SK-N-SH (cell line): ENCODE data around the gene RBM28.

ENCODE experiments used
- EP300 ChIP-seq, 2 experiments: IDR thresholded peaks; 2 replicates each; pipeline versions ENCODE4 v1.4.0 to v1.6.1; 2012; ENCODE audit warnings: borderline replicate concordance in 1 of 2, low read depth in 1 of 2, low read length in 1 of 2
- EZH2phosphoT487 ChIP-seq: fragments of 200-600 bp; sonication (generic); IDR thresholded peaks from 2 replicates; pipeline ENCODE4 v1.6.1; 2017; ENCODE audit warnings: low read depth, mixed run types, mild to moderate bottlenecking, antibody characterized with exemption, moderate library complexity, borderline replicate concordance
- FOSL2 ChIP-seq: IDR thresholded peaks from 2 replicates; pipeline ENCODE4 v1.4.0; 2012; ENCODE audit warnings: low read depth, mild to moderate bottlenecking, moderate library complexity, borderline replicate concordance
- GABPA ChIP-seq: IDR thresholded peaks from 2 replicates; pipeline ENCODE4 v1.4.0; 2012; ENCODE audit warnings: low read depth, mild to moderate bottlenecking
- MXI1 ChIP-seq: IDR thresholded peaks from 2 replicates; pipeline ENCODE4 v1.6.1; 2012; ENCODE audit warnings: mild to moderate bottlenecking, low read depth, low read length, improper control_type of control experiment
- NFIC ChIP-seq: IDR thresholded peaks from 2 replicates; pipeline ENCODE4 v1.4.0; 2012; ENCODE audit warnings: borderline replicate concordance
- POLR2AphosphoS5 ChIP-seq: IDR thresholded peaks from 2 replicates; pipeline ENCODE4 v1.6.1; 2012; ENCODE audit warnings: low read depth, low read length
- RCOR1 ChIP-seq: fragments of 150-350 bp; IDR thresholded peaks from 2 replicates; pipeline ENCODE4 v1.6.1; 2017; ENCODE audit warnings: antibody characterized with exemption, low read length
- REST ChIP-seq: IDR thresholded peaks from 2 replicates; pipeline ENCODE4 v1.6.1; 2012; ENCODE audit warnings: mild to moderate bottlenecking, low read depth, low read length, moderate library complexity
- SIN3A ChIP-seq: IDR thresholded peaks from 2 replicates; pipeline ENCODE4 v1.6.1; 2012; ENCODE audit warnings: low read depth, mild to moderate bottlenecking, low read length, moderate library complexity, borderline replicate concordance
- TCF12 ChIP-seq: IDR thresholded peaks from 2 replicates; pipeline ENCODE4 v1.4.0; 2012
- TF ChIP-seq, protein P1 (sequence below): fragments of 200-600 bp; sonication (generic); IDR thresholded peaks from 2 replicates; pipeline ENCODE4 v1.6.1; 2017; ENCODE audit warnings: antibody characterized with exemption, mild to moderate bottlenecking, moderate library complexity

DNA sequence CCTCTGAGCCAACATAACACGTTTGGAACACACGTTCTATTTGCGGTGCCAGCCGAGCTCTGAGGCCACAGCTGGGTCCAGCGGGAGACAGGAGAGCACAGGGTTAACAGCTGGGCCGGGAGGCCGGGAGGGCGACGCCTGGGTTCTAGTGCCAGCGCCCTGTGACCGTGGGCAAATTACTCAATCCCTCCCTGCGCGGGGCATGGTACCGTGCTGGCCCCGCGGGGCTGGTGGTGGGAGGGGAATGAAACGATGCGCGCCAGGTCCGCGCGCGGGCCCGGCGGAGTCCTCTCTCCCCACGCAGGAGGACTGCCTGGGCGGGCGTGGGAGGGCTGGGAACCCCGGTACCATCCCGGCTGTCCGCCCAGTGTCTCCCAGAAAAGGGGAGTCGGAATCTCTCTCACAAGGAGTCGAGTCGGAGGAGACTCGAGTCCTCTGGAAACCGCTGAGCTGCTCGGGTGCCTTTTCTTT, 72.2 kb downstream of the RBM28 start:
- TF ChIP-seq POLR2AphosphoS5 (no peak), GABPA (no peak), SIN3A (no peak), RCOR1 (no peak), TCF12 (no peak), EZH2phosphoT487 (no peak), MXI1 (no peak), EP300 (IDR thresholded peaks at IDR 0.05; ENCODE audit: borderline replicate concordance in 1 of 2, low read depth in 1 of 2, low read length in 1 of 2) (no peak), NFIC (no peak), REST (no peak), FOSL2 (no peak)
- TF ChIP-seq, protein P1, sequence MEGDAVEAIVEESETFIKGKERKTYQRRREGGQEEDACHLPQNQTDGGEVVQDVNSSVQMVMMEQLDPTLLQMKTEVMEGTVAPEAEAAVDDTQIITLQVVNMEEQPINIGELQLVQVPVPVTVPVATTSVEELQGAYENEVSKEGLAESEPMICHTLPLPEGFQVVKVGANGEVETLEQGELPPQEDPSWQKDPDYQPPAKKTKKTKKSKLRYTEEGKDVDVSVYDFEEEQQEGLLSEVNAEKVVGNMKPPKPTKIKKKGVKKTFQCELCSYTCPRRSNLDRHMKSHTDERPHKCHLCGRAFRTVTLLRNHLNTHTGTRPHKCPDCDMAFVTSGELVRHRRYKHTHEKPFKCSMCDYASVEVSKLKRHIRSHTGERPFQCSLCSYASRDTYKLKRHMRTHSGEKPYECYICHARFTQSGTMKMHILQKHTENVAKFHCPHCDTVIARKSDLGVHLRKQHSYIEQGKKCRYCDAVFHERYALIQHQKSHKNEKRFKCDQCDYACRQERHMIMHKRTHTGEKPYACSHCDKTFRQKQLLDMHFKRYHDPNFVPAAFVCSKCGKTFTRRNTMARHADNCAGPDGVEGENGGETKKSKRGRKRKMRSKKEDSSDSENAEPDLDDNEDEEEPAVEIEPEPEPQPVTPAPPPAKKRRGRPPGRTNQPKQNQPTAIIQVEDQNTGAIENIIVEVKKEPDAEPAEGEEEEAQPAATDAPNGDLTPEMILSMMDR = no peak
